ENCODE data around the gene PIGT. TPM values are rescaled to one million over a fixed set of nuclear protein-coding genes. Genes with fewer than 3 reads are reported as not detected.

The PIGT gene
- total RNA-seq, 1 experiment from 2014 or later, result 71.4 TPM

GRCh38 chr20:45374966-45375365 lies 41.0 kb upstream of the PIGT start:
- ChIA-PET RAD21 (ENCODE audit: low non-redundant PET in 1 of 2, low total read pairs in 2 of 2, uncharacterized antibody in 2 of 2, unreplicated experiment in 2 of 2) (interaction anchor here in 1 of 2 experiments (2.1 kb wide), 1 partner anchor 62 kb away, joined by 16 read pairs; no protein-coding TSS in a partner anchor), CTCF (interaction anchor here (1.6 to 8.3 kb wide), 3 partner anchors 12 to 62 kb away, joined by 10 to 61 read pairs (median 22); partner anchors contain the start of gene SYS1), POLR2A (interaction anchor here (1.6 kb wide), 1 partner anchor 31 kb away, joined by 4 read pairs; no protein-coding TSS in a partner anchor)
- Histone ChIP-seq H3K9ac (ENCODE audit: low read length) (no peak overlapping the region), H3K36me3 (ENCODE audit: control insufficient read depth in 1 of 2, insufficient read depth in 2 of 2, low read length in 2 of 2) (no peaks in the 10 kb centered on the region), H3K79me2 (ENCODE audit: insufficient read depth, low read length) (no peaks in the 10 kb centered on the region), H3K9me3 (ENCODE audit: control insufficient read depth in 1 of 2, insufficient read depth in 1 of 2, low read depth in 1 of 2, low read length in 2 of 2) (no peaks in the 10 kb centered on the region), H3K27me3 (ENCODE audit: insufficient read depth, low read length) (no peaks in the 10 kb centered on the region), H3K27ac (ENCODE audit: low read depth, low read length) (no peak overlapping the region), H3K4me2 (ENCODE audit: low read length) (no peak overlapping the region), H3K4me3 (replicated peaks in 1 of 2; ENCODE audit: low read depth in 1 of 2, low read length in 2 of 2) (no peak overlapping the region), H2AFZ (ENCODE audit: low read depth, low read length, poor library complexity, severe bottlenecking) (no peak overlapping the region), H3K9me2 (ENCODE audit: insufficient read depth) (no peaks in the 10 kb centered on the region), H4K20me1 (ENCODE audit: insufficient read depth) (no peaks in the 10 kb centered on the region), H3K4me1 (ENCODE audit: control insufficient read depth in 1 of 2, insufficient read depth in 2 of 2, low read length in 2 of 2) (peaks cover 0 to 20% of the 10 kb centered on the region in 2 experiments; a peak in 2 of 4 replicates)
- TF ChIP-seq SRF (IDR thresholded peaks at IDR 0.05; ENCODE audit: low read depth), result no peak
- TF ChIP-seq SP1 (IDR thresholded peaks at IDR 0.05; ENCODE audit: low read depth), result no peak
- no peak for TF ChIP-seq POLR2A (IDR thresholded peaks at IDR 0.05; ENCODE audit: borderline replicate concordance, extremely low read depth, insufficient read depth, insufficient read length)
- no peak for TF ChIP-seq RAD21 (IDR thresholded peaks at IDR 0.05; ENCODE audit: low read depth)
- TF ChIP-seq EZH2 (IDR thresholded peaks at IDR 0.05), result no peak
- TF ChIP-seq, protein P1, sequence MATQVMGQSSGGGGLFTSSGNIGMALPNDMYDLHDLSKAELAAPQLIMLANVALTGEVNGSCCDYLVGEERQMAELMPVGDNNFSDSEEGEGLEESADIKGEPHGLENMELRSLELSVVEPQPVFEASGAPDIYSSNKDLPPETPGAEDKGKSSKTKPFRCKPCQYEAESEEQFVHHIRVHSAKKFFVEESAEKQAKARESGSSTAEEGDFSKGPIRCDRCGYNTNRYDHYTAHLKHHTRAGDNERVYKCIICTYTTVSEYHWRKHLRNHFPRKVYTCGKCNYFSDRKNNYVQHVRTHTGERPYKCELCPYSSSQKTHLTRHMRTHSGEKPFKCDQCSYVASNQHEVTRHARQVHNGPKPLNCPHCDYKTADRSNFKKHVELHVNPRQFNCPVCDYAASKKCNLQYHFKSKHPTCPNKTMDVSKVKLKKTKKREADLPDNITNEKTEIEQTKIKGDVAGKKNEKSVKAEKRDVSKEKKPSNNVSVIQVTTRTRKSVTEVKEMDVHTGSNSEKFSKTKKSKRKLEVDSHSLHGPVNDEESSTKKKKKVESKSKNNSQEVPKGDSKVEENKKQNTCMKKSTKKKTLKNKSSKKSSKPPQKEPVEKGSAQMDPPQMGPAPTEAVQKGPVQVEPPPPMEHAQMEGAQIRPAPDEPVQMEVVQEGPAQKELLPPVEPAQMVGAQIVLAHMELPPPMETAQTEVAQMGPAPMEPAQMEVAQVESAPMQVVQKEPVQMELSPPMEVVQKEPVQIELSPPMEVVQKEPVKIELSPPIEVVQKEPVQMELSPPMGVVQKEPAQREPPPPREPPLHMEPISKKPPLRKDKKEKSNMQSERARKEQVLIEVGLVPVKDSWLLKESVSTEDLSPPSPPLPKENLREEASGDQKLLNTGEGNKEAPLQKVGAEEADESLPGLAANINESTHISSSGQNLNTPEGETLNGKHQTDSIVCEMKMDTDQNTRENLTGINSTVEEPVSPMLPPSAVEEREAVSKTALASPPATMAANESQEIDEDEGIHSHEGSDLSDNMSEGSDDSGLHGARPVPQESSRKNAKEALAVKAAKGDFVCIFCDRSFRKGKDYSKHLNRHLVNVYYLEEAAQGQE (IDR thresholded peaks at IDR 0.05; ENCODE audit: low read depth), result no peak
- TF ChIP-seq TCF7L2 (IDR thresholded peaks at IDR 0.05; ENCODE audit: borderline replicate concordance, extremely low read depth, insufficient read depth, insufficient read length), result no peak
- no peak for TF ChIP-seq CEBPB (IDR thresholded peaks at IDR 0.05; ENCODE audit: low read depth)
- no peak for TF ChIP-seq ELF1 (IDR thresholded peaks at IDR 0.05; ENCODE audit: borderline replicate concordance, low read depth)
- TF ChIP-seq MAX (IDR thresholded peaks at IDR 0.05), result no peak
- TF ChIP-seq CTCF (IDR thresholded peaks at IDR 0.05 in 2 of 3, conservative IDR thresholded peaks at IDR 0.05 in 1 of 3; ENCODE audit: borderline replicate concordance in 1 of 3, insufficient read depth in 1 of 3, low read depth in 2 of 3, low read length in 2 of 3), result no peak
- no peak for TF ChIP-seq ZNF274 (IDR thresholded peaks at IDR 0.05; ENCODE audit: low read depth, low read length)
- TF ChIP-seq EZH2phosphoT487 (IDR thresholded peaks at IDR 0.05; ENCODE audit: borderline replicate concordance), result no peak
- TF ChIP-seq JUND (IDR thresholded peaks at IDR 0.05), result no peak
- intact Hi-C loops (cut with micrococcal nuclease), result loop anchor here (1.0 to 2.0 kb wide), 3 partner anchors 41 to 396 kb away; partner anchors contain the start of gene PIGT
- no TSS peak for BruUV-seq (replicated peaks)
- DNase-seq (ENCODE audit: low read depth, low spot score) (no peak), ATAC-seq (no peak)
